HG02798 (cell line): ENCODE data around the gene CLDN24.
A peak's percentile ranks its signal among the peaks of the same experiment; 100 is the strongest.

ENCODE experiments used
- ATAC-seq: cut with Tn5 transposase; IDR thresholded peaks from one replicate; pipeline ENCODE4 v1.9.1; 2021; ENCODE audit warnings: mild to moderate bottlenecking; ENCODE audit not compliant: unreplicated experiment, poor library complexity

Gene CLDN24

DNA sequence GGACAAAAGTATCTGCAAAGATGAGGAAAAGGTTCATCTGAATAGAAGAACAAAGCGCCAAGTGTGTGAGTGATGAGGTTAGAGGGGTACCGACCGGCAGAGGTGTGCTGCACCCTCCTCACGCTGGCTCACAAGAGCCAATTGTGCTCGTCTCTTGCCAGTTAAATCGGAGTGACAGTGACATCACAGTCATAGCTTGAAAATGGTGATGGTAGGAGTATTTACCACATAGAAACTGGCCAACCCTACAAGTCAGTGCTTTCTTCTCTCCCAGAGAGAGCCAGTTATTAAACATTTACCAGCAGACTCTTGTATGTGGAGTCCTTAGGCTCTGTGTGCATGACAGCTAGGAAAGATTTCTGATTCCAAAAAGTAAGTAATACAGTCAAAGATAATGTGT lies 34.5 kb downstream of the CLDN24 start:
- peak; percentile 78 for ATAC-seq

DNA sequence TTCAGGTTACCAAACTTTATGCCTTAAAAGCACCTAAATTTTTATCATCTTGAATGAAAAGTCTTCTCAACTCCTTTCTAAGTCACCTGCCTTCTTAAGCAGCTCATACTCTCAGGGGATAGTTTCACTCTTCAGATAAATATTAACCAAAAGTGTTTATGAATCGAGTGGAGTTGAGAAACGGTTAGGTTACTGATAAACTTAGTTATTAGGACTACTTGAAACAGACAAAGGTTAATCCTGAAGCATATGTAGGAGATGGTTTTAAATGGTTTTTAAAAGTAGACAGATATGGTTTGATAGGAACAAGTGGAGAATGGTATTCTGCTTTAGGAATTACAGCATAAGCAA lies 34.9 kb downstream of the CLDN24 start:
- ATAC-seq = peak; percentile 72

DNA sequence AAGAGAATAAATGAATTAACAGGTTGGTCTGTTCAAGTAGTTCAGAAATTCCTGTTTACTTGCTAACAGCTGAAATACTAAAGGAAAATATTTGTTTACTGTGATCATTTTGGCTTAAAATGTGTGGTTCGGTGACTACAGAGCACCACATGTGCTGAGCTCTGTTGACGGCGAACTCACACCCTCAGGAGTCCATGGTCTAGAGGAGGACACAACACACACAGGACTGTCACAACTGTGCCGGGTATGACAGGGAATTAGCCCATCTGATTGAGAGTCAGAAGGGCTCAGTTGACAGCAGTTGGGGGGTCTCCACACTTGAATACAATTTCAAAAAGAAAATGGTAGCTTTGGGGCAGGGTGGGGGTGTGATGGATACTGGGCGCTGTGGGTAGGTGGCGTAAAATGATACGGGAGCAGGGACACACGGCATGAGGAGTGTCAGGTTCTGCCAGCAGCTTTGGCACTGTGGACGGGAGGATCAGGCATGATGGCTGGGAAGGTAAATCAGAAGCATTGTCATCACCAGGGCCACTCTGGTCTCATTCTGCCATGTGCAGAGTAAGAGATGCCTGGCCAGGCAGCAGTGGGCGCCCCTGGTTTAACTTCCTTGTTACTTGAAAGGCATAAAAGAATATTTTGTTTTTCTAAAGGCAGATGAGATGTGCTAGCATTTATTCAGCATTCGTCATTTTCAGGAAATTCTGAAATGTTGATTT lies 35.5 kb downstream of the CLDN24 start:
- no peak for ATAC-seq

DNA sequence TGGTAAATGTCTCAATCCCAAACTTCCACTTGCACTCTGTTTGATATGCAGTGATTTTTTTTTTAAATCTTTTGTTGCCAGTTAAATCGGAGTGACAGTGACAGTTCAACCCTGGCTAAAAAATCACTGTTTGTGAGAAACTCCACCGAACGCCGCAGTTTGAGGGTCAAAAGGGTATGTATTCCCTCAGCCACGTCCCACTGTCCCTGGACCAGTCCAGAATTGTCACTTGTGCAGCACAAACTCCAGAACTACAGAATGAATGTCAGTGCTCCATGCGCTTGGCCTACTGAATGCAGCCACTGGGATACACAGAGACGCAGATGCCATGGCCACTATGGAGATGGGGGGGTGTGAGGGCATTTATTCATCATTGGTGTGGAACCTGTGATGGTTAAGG lies 36.3 kb downstream of the CLDN24 start:
- ATAC-seq = no peak

DNA sequence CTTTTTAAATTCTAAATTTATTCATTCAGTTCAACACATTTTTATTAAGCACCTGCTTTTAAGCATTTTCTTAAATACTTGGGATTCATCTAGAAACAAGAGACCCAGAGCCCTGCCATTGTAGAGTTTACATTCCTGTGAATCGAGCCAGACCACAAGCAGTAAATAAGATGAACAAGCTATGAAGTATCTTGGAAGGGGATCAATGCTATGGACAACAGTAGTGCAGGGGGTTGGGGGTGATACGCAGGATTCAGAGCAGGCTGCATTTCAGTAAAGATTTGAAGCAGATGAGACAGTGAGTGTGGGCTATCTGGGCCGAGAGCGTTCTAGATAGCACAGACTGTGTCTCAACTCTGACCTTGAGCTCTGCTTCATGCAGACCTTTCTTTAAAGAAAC lies 37.3 kb downstream of the CLDN24 start:
- ATAC-seq = no peak

DNA sequence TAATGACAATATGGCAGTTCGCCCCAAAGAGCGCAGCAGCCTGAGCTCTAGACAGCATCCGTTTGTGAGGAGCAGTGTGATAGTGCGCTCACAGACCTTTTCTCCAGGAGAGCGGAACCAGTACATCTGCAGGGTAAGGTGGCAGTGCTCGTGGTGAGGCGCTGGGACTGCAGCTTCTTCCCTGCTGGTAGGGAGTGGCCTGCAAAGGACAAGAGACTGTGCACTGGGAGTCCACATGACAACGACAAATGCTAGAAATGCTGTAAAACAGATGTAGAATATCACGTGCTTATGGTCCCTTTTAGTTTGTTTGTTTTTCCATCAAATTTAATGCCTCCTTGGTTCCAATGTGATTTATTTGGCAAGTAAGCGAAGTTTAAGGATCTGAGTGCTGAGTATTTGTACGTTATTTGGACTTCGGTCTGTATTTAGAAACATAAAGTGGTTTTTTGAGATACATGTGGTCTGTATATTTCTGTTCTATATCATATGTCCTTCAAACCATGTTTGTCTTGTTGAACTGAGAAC lies 37.9 kb downstream of the CLDN24 start:
- no peak for ATAC-seq

DNA sequence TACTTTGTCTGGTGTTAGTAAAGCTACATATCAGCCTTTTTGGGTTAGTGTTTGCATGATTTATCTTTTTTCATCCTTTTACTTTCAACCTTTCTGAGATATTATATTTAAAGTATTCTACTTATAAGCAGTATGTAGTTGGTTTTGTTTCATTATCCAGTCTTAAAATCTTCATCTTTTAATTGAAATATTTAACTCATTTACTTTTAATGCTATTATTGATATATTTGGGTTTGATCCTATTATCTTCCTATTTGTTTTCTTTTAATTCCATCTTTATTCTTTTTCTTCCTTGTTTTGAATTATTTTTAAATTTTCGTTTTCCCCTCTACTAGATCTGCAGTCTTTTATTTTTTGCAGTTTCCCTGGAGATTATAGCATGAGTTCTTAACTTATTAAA lies 46.1 kb downstream of the CLDN24 start:
- ATAC-seq = no peak

DNA sequence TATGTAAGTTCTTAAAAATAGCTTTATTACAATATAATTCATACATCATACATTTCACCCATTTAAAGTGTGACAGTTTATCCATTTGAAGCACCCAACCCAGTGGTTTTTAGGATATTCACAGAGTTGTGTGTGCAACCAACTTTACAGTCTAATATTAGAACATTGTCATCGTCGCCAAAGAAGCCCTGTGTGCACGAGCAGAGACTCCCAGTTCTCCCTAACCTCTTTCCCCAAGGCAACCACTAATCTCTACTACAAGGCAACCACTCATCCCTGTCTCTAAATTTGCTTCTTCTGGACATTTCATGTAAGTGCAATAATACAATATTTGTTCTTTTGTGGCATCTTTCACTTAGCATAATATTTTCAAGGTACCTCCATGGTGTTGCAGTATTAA lies 49.8 kb downstream of the CLDN24 start:
- no peak for ATAC-seq
